HEK293 (cell line): Measurements from ENCODE around the gene IGFALS.
A peak's percentile ranks its signal among the peaks of the same experiment; 100 is the strongest.

Experiments used
- CTCF ChIA-PET: fragments of 350-600 bp; formaldehyde crosslinking; extraction: SDS; loops from one replicate; lab custom pipeline; 2021; ENCODE audit warnings: antibody characterized with exemption; lab: Yijun Ruan, JAX
- POLR2A ChIA-PET: fragments of 300-600 bp; formaldehyde crosslinking; extraction: SDS; loops from one replicate; lab custom pipeline; 2020; ENCODE audit warnings: antibody characterized with exemption, inconsistent platforms; lab: Yijun Ruan, JAX
- H3K27ac ChIP-seq: fragments of 200-500 bp; sonication (Bioruptor generic); 2 replicates; pipeline ENCODE4 v1.5.1; 2014; ENCODE audit warnings: low read depth, low read length, control low read depth, inconsistent platforms; ENCODE audit errors: extremely low read depth
- H3K36me3 ChIP-seq, 2 experiments: fragments of 200-500 bp in 1 of 2; sonication (Bioruptor generic) in 1 of 2; 1 replicate in 1 of 2; 2 replicates in 1 of 2; pipeline ENCODE4 v1.5.1; 2014 to 2017; ENCODE audit warnings: inconsistent platforms in 2 of 2, low read length in 2 of 2; ENCODE audit not compliant: control insufficient read depth in 2 of 2, insufficient read depth in 1 of 2
- H3K4me1 ChIP-seq: fragments of 200-500 bp; sonication (Bioruptor generic); 2 replicates; pipeline ENCODE4 v1.5.1; 2014; ENCODE audit warnings: mild to moderate bottlenecking, low read length, inconsistent platforms; ENCODE audit not compliant: control insufficient read depth, insufficient read depth
- H3K4me3 ChIP-seq: 2 replicates; pipeline ENCODE4 v1.5.1; 2011; ENCODE audit warnings: low read depth, mild to moderate bottlenecking, control low read depth, low read length, moderate library complexity
- H3K9me3 ChIP-seq: fragments of 200-500 bp; sonication (Bioruptor generic); 2 replicates; pipeline ENCODE4 v1.5.1; 2014; ENCODE audit warnings: low read depth, low read length, inconsistent platforms; ENCODE audit not compliant: control insufficient read depth, insufficient read depth
- HIC1 ChIP-seq: fragments of 450-650 bp; formaldehyde crosslinking; IDR thresholded peaks from 2 replicates; pipeline ENCODE4 v1.5.1; 2016; ENCODE audit warnings: missing biosample characterization, missing genetic modification characterization
- HOXD13 ChIP-seq: sonication (generic); formaldehyde crosslinking; IDR thresholded peaks from 2 replicates; pipeline ENCODE4 v1.8.0; 2022; ENCODE audit warnings: missing genetic modification reagents, borderline replicate concordance
- IKZF3 ChIP-seq: fragments of 450-650 bp; IDR thresholded peaks from 2 replicates; pipeline ENCODE4 v1.5.0; 2018; ENCODE audit warnings: missing biosample characterization, mild to moderate bottlenecking, missing genetic modification characterization, moderate library complexity
- KLF8 ChIP-seq: fragments of 450-650 bp; formaldehyde crosslinking; IDR thresholded peaks from 2 replicates; pipeline ENCODE4 v1.5.1; 2016; ENCODE audit warnings: missing biosample characterization, missing genetic modification characterization
- PRDM1 ChIP-seq: fragments of 450-650 bp; formaldehyde crosslinking; IDR thresholded peaks from 2 replicates; pipeline ENCODE4; 2016; ENCODE audit warnings: missing biosample characterization, missing genetic modification characterization
- SALL2 ChIP-seq: fragments of 450-650 bp; formaldehyde crosslinking; IDR thresholded peaks from 2 replicates; pipeline ENCODE4 v1.5.0; 2017; ENCODE audit warnings: missing biosample characterization, mild to moderate bottlenecking, missing genetic modification characterization, borderline replicate concordance
- SCRT2 ChIP-seq: fragments of 450-650 bp; formaldehyde crosslinking; IDR thresholded peaks from 2 replicates; pipeline ENCODE4 v1.5.1; 2016; ENCODE audit warnings: missing biosample characterization, missing genetic modification characterization
- ZBTB1 ChIP-seq: fragments of 450-650 bp; formaldehyde crosslinking; IDR thresholded peaks from 2 replicates; pipeline ENCODE4 v1.5.1; 2016; ENCODE audit warnings: missing biosample characterization, missing genetic modification characterization
- ZBTB26 ChIP-seq: fragments of 450-650 bp; formaldehyde crosslinking; optimal IDR thresholded peaks from 2 replicates; pipeline ENCODE3; 2016; ENCODE audit warnings: missing biosample characterization, mild to moderate bottlenecking, missing genetic modification characterization
- ZNF140 ChIP-seq: fragments of 450-650 bp; formaldehyde crosslinking; IDR thresholded peaks from 2 replicates; pipeline ENCODE4 v1.5.1; 2016; ENCODE audit warnings: missing biosample characterization, missing genetic modification characterization
- ZNF146 ChIP-seq: fragments of 450-650 bp; formaldehyde crosslinking; IDR thresholded peaks from 2 replicates; pipeline ENCODE4 v1.5.1; 2016; ENCODE audit warnings: missing biosample characterization, missing genetic modification characterization
- ZNF23 ChIP-seq: fragments of 450-650 bp; formaldehyde crosslinking; IDR thresholded peaks from 2 replicates; pipeline ENCODE4 v1.5.1; 2016; ENCODE audit warnings: missing biosample characterization, missing genetic modification characterization, borderline replicate concordance
- ZNF24 ChIP-seq: fragments of 450-650 bp; formaldehyde crosslinking; IDR thresholded peaks from 2 replicates; pipeline ENCODE4 v1.5.1; 2016; ENCODE audit warnings: missing biosample characterization, missing genetic modification characterization
- ZNF341 ChIP-seq: fragments of 450-650 bp; formaldehyde crosslinking; IDR thresholded peaks from 2 replicates; pipeline ENCODE4; 2016; ENCODE audit warnings: low read depth, missing biosample characterization, missing genetic modification characterization
- ZNF354C ChIP-seq: fragments of 450-650 bp; formaldehyde crosslinking; IDR thresholded peaks from 2 replicates; pipeline ENCODE4 v1.5.1; 2016; ENCODE audit warnings: missing biosample characterization, missing genetic modification characterization, low read depth, borderline replicate concordance
- ZNF37A ChIP-seq: fragments of 450-650 bp; IDR thresholded peaks from 2 replicates; pipeline ENCODE4 v1.5.1; 2018; ENCODE audit warnings: missing biosample characterization, missing genetic modification characterization
- ZNF473 ChIP-seq: fragments of 450-650 bp; formaldehyde crosslinking; IDR thresholded peaks from 2 replicates; pipeline ENCODE4 v1.5.1; 2017; ENCODE audit warnings: missing biosample characterization, missing genetic modification characterization
- ZNF548 ChIP-seq: fragments of 450-650 bp; formaldehyde crosslinking; IDR thresholded peaks from 2 replicates; pipeline ENCODE4 v1.5.1; 2016; ENCODE audit warnings: missing biosample characterization, missing genetic modification characterization
- ZNF558 ChIP-seq: fragments of 450-650 bp; formaldehyde crosslinking; IDR thresholded peaks from 2 replicates; pipeline ENCODE4 v1.5.1; 2016; ENCODE audit warnings: missing biosample characterization, missing genetic modification characterization
- ZNF623 ChIP-seq: fragments of 450-650 bp; formaldehyde crosslinking; IDR thresholded peaks from 2 replicates; pipeline ENCODE4 v1.5.1; 2016; ENCODE audit warnings: missing biosample characterization, missing genetic modification characterization
- TF ChIP-seq, protein P1 (sequence below): sonication (generic); formaldehyde crosslinking; IDR thresholded peaks from 2 replicates; pipeline ENCODE4 v1.8.1; 2022; ENCODE audit warnings: mild to moderate bottlenecking, moderate library complexity, missing genetic modification reagents
- TF ChIP-seq, protein P2 (sequence below): fragments of 450-650 bp; formaldehyde crosslinking; IDR thresholded peaks from 2 replicates; pipeline ENCODE4 v1.5.1; 2016; ENCODE audit warnings: missing biosample characterization, missing genetic modification characterization
- TF ChIP-seq, protein P3 (sequence below): fragments of 450-650 bp; formaldehyde crosslinking; IDR thresholded peaks from 2 replicates; pipeline ENCODE4 v1.5.1; 2017; ENCODE audit warnings: missing biosample characterization, missing genetic modification characterization
- TF ChIP-seq, protein P4 (sequence below): fragments of 450-650 bp; formaldehyde crosslinking; IDR thresholded peaks from 2 replicates; pipeline ENCODE4 v1.5.1; 2017; ENCODE audit warnings: missing biosample characterization, missing genetic modification characterization

IGFALS gene

DNA sequence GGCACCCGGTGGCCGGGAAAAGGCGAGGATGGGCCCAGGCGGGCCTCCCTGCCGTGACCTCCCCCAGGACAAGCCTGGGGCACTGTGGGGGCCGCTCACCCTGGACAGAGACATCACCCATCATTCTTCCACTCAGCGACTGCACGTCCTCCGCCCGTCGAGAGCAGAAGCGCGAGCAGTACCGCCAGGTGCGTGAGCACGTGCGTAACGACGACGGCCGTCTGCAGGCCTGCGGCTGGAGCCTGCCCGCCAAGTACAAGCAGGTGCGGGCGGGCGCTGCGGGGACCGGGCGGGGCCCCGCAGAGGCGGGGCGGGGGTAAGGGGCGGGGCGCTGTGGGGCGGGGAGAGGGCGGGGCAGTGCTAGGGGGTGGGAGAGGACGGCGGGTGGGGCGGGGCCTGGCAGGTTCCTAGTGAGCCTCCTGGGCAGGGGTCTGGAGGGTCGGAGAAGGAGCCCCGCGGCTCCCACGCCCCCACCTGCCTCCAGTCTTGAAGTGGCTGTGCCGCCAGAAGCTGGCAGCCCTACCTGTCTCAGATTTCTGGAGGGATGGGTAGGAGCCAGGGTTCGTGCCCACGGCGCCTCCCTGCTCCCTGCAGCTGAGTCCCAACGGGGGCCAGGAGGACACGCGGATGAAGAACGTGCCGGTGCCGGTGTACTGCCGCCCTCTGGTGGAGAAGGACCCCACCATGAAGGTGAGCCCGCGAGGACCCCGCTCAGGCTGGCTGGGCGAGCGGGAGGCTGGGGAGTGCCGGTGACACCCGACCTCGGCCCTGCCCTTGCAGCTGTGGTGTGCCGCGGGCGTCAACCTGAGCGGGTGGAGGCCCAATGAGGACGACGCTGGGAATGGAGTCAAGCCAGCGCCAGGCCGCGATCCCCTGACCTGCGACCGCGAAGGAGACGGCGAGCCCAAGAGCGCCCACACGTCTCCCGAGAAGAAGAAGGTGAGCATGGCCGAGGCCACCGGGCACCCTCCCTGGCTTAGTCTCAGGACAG, 29.7 kb downstream of the IGFALS start (continued):
- TF ChIP-seq, protein P1, sequence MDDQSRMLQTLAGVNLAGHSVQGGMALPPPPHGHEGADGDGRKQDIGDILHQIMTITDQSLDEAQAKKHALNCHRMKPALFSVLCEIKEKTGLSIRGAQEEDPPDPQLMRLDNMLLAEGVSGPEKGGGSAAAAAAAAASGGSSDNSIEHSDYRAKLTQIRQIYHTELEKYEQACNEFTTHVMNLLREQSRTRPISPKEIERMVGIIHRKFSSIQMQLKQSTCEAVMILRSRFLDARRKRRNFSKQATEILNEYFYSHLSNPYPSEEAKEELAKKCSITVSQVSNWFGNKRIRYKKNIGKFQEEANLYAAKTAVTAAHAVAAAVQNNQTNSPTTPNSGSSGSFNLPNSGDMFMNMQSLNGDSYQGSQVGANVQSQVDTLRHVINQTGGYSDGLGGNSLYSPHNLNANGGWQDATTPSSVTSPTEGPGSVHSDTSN (CRISPR knock-in tag) = no peak; the same call in 1 of the 2 replicates
- TF ChIP-seq ZNF354C (tag by site-specific recombination) = no peak
- no peak for TF ChIP-seq ZNF37A (tag by site-specific recombination)
- peak; percentile 51; the same call in 1 of the 2 replicates for TF ChIP-seq KLF8
- no peak for TF ChIP-seq ZNF146 (tag by site-specific recombination)
- TF ChIP-seq ZNF623 (tag by site-specific recombination) = no peak
- no peak for TF ChIP-seq ZBTB26
- 0 out of 2 replicates have a peak, but pooled peaks have one; percentile 20 for TF ChIP-seq IKZF3 (tag by site-specific recombination)
- TF ChIP-seq ZNF548 (tag by site-specific recombination) = no peak
- TF ChIP-seq SALL2 (tag by site-specific recombination) = no peak
- TF ChIP-seq, protein P2, sequence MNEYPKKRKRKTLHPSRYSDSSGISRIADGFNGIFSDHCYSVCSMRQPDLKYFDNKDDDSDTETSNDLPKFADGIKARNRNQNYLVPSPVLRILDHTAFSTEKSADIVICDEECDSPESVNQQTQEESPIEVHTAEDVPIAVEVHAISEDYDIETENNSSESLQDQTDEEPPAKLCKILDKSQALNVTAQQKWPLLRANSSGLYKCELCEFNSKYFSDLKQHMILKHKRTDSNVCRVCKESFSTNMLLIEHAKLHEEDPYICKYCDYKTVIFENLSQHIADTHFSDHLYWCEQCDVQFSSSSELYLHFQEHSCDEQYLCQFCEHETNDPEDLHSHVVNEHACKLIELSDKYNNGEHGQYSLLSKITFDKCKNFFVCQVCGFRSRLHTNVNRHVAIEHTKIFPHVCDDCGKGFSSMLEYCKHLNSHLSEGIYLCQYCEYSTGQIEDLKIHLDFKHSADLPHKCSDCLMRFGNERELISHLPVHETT (tag by site-specific recombination) = no peak
- TF ChIP-seq ZNF473 = no peak
- TF ChIP-seq ZNF24 (tag by site-specific recombination) = no peak
- TF ChIP-seq, all 188 proteins: peak for 5

DNA sequence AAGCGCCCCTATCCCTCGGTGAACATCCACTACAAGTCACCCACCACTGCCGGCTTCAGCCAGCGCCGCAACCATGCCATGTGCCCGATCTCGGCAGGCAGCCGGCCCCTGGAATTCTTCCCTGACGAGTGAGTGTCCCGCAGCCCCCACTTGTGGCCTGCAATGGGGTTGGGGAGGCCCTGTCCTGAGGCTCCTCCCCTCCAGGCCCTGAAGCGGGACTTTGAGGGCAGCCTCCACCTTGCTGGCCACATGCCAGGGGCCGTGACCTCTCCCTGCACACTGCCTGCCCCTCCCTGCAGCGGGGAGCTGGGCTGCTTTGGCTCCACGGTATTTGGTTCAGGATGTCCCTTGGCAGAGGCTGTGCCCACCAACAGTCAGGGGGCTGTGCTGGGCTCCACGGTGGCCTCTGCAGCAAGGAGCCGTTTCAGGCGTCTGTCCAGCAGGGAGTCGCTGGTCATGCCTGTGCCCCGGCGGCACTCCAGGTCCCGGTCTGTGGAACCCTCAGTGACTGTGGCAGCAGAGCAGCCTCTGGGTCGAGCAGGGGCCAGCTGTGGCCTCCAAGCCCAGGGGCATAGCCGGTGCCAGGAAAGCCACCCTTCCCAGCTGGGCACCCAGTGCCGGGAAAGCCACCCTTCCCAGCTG, 30.5 kb downstream of the IGFALS start:
- POLR2A ChIA-PET = no interaction called here
- H3K36me3 ChIP-seq = peaks cover 0 to 88% of the 10 kb centered on the region in 2 experiments; a peak in 1 of 3 replicates

More for the DNA sequence above, 30.5 kb downstream of the IGFALS start:
- no peaks in the 10 kb centered on the region for H3K4me1 ChIP-seq
- TF ChIP-seq SCRT2 (tag by site-specific recombination) (peak; percentile 45; the same call in 1 of the 2 replicates), HOXD13 (no peak), PRDM1 (no peak), ZNF341 (tag by site-specific recombination) (peak; percentile 67; the same call in 1 of the 2 replicates), HIC1 (tag by site-specific recombination) (peak; percentile 27; the same call in 1 of the 2 replicates), ZNF23 (tag by site-specific recombination) (no peak), ZNF558 (no peak), ZNF140 (tag by site-specific recombination) (no peak), ZBTB1 (tag by site-specific recombination) (no peak)
- TF ChIP-seq, protein P3, sequence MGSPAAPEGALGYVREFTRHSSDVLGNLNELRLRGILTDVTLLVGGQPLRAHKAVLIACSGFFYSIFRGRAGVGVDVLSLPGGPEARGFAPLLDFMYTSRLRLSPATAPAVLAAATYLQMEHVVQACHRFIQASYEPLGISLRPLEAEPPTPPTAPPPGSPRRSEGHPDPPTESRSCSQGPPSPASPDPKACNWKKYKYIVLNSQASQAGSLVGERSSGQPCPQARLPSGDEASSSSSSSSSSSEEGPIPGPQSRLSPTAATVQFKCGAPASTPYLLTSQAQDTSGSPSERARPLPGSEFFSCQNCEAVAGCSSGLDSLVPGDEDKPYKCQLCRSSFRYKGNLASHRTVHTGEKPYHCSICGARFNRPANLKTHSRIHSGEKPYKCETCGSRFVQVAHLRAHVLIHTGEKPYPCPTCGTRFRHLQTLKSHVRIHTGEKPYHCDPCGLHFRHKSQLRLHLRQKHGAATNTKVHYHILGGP (tag by site-specific recombination) = no peak
- TF ChIP-seq, protein P4, sequence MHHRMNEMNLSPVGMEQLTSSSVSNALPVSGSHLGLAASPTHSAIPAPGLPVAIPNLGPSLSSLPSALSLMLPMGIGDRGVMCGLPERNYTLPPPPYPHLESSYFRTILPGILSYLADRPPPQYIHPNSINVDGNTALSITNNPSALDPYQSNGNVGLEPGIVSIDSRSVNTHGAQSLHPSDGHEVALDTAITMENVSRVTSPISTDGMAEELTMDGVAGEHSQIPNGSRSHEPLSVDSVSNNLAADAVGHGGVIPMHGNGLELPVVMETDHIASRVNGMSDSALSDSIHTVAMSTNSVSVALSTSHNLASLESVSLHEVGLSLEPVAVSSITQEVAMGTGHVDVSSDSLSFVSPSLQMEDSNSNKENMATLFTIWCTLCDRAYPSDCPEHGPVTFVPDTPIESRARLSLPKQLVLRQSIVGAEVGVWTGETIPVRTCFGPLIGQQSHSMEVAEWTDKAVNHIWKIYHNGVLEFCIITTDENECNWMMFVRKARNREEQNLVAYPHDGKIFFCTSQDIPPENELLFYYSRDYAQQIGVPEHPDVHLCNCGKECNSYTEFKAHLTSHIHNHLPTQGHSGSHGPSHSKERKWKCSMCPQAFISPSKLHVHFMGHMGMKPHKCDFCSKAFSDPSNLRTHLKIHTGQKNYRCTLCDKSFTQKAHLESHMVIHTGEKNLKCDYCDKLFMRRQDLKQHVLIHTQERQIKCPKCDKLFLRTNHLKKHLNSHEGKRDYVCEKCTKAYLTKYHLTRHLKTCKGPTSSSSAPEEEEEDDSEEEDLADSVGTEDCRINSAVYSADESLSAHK (tag by site-specific recombination) = no peak
- H3K27ac ChIP-seq = no peak overlapping the region
- no peak overlapping the region for H3K4me3 ChIP-seq
- no peaks in the 10 kb centered on the region for H3K9me3 ChIP-seq
- CTCF ChIA-PET = interaction anchor here (0.6 kb wide), 1 partner anchor 43 kb away, joined by 5 read pairs; no protein-coding TSS in a partner anchor
